ENCODE results near the gene SAE1.

Gene SAE1

DNA sequence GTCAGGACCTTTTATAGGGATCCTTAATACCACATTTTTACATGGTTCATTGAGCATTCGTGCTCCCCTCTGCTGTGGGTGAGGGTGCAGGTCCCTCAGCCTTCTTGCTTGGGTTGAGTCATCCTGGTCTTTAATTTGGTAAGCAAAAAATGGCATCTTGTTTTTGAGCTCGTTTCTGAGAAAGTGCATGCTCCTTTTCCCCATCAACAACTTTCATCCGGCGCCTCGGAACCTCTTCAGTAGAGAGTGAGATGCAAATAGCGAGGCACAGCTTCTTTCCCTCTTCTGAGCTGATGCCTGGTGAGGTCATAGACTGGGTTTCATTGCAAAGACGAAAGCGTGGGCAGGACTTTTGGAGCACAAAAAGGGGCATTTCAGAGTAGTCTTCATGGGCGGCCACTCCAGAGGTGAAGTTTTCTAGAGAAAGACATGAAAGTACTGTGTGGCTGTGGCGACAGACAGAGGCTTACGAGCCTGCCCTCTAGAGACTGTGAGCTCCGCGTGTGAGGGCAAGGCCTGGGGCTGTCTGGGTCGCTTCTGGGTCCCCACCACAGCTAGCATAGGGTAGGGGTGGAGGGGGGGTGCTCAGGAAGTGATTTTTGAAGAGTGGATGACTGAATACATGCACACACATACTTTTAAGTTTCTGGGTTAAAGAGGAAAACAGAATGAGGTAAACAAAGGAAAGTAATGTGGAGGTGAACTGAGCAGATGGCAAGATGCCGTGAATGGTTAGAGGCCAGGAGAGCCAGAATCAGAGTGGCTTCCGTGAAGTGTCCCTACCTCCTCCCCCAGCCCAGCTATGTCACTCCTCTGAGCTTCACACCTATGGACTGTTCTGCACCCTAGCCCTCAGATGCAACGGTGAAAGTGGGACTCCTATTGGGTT lies 56.1 kb downstream of the SAE1 start:
- Histone ChIP-seq H2BK15ac (ENCODE audit: low read depth, poor library complexity, severe bottlenecking) (no peak overlapping the region), H3K18ac (ENCODE audit: low read depth in 1 of 2, low read length in 2 of 2) (no peak overlapping the region), H2BK12ac (ENCODE audit: low read length in 2 of 2) (no peak overlapping the region), H2AFZ (ENCODE audit: low read depth, low read length) (no peak overlapping the region), H2BK120ac (ENCODE audit: low read depth, low read length) (no peak overlapping the region), H3K4ac (ENCODE audit: low read depth in 1 of 2, low read length in 2 of 2) (no peak overlapping the region), H3K27me3 (ENCODE audit: control insufficient read depth in 1 of 2, insufficient read depth in 1 of 2, low read length in 2 of 2) (no peaks in the 10 kb centered on the region), H3K14ac (ENCODE audit: low read length in 2 of 2) (no peak overlapping the region), H2AK5ac (ENCODE audit: low read length, severe bottlenecking) (no peak overlapping the region), H3K27ac (ENCODE audit: low read length, poor library complexity, severe bottlenecking) (no peak overlapping the region), H3K4me1 (ENCODE audit: control insufficient read depth, insufficient read depth, low read depth, low read length) (peaks cover 29% of the 10 kb centered on the region), H3K9me3 (ENCODE audit: control insufficient read depth, low read length) (no peaks in the 10 kb centered on the region), H4K8ac (ENCODE audit: low read length) (no peak overlapping the region), H3K4me2 (ENCODE audit: low read length, poor library complexity, severe bottlenecking) (no peak overlapping the region), H2BK5ac (ENCODE audit: low read depth, low read length, poor library complexity, severe bottlenecking) (no peak overlapping the region), H4K91ac (ENCODE audit: low read length) (no peak overlapping the region), H3K23ac (ENCODE audit: low read length in 2 of 2) (no peak overlapping the region), H3K9ac (ENCODE audit: low read length) (no peak overlapping the region), H3K36me3 (ENCODE audit: control insufficient read depth in 1 of 2, insufficient read depth in 2 of 2, low read depth in 1 of 2, low read length in 2 of 2) (peaks cover 17 to 56% of the 10 kb centered on the region in 2 experiments), H3K79me1 (replicated peaks; ENCODE audit: low read length, poor library complexity, severe bottlenecking) (peaks cover 33% of the 10 kb centered on the region), H3K4me3 (ENCODE audit: insufficient read depth in 1 of 2, low read depth in 1 of 2, low read length in 2 of 2) (no peak overlapping the region)
- DNase-seq: no peak
- 95% methylated on average over 17 of the region's 17 CpGs for WGBS

DNA sequence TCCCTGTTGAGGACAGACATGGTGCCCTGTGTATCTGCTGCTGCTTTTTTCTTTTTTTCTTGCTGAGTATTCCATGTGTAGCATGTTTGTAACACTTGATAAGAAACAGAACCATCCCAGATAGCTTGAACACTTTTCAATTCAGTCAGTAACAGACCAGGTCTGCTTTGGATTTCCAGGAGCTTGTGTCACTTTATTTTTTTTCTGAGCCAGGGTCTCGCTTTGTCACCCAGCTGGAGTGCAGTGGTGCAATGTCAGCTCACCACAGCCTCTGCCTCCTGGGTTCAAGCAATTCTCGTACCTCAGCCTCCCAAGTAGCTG lies 56.7 kb downstream of the SAE1 start:
- Histone ChIP-seq H3K79me1 (replicated peaks; ENCODE audit: low read length, poor library complexity, severe bottlenecking) (peaks cover 30% of the 10 kb centered on the region), H3K23ac (ENCODE audit: low read length in 2 of 2) (no peak overlapping the region), H4K8ac (ENCODE audit: low read length) (no peak overlapping the region), H2AK5ac (ENCODE audit: low read length, severe bottlenecking) (no peak overlapping the region), H3K4me1 (ENCODE audit: control insufficient read depth, insufficient read depth, low read depth, low read length) (peaks cover 29% of the 10 kb centered on the region), H2BK120ac (ENCODE audit: low read depth, low read length) (no peak overlapping the region), H3K4me2 (ENCODE audit: low read length, poor library complexity, severe bottlenecking) (no peak overlapping the region), H3K4ac (ENCODE audit: low read depth in 1 of 2, low read length in 2 of 2) (no peak overlapping the region), H3K14ac (ENCODE audit: low read length in 2 of 2) (no peak overlapping the region), H2BK5ac (ENCODE audit: low read depth, low read length, poor library complexity, severe bottlenecking) (no peak overlapping the region), H2BK15ac (ENCODE audit: low read depth, poor library complexity, severe bottlenecking) (no peak overlapping the region), H3K27me3 (ENCODE audit: control insufficient read depth in 1 of 2, insufficient read depth in 1 of 2, low read length in 2 of 2) (no peaks in the 10 kb centered on the region), H3K36me3 (ENCODE audit: control insufficient read depth in 1 of 2, insufficient read depth in 2 of 2, low read depth in 1 of 2, low read length in 2 of 2) (peaks cover 17 to 51% of the 10 kb centered on the region in 2 experiments), H3K9ac (ENCODE audit: low read length) (no peak overlapping the region), H3K4me3 (ENCODE audit: insufficient read depth in 1 of 2, low read depth in 1 of 2, low read length in 2 of 2) (no peak overlapping the region), H2AFZ (ENCODE audit: low read depth, low read length) (no peak overlapping the region), H3K9me3 (ENCODE audit: control insufficient read depth, low read length) (no peaks in the 10 kb centered on the region), H2BK12ac (ENCODE audit: low read length in 2 of 2) (no peak overlapping the region), H3K27ac (ENCODE audit: low read length, poor library complexity, severe bottlenecking) (no peak overlapping the region), H3K18ac (ENCODE audit: low read depth in 1 of 2, low read length in 2 of 2) (no peak overlapping the region), H4K91ac (ENCODE audit: low read length) (no peak overlapping the region)
- WGBS: 97% methylated on average over 2 of the region's 2 CpGs
- DNase-seq: no peak

DNA sequence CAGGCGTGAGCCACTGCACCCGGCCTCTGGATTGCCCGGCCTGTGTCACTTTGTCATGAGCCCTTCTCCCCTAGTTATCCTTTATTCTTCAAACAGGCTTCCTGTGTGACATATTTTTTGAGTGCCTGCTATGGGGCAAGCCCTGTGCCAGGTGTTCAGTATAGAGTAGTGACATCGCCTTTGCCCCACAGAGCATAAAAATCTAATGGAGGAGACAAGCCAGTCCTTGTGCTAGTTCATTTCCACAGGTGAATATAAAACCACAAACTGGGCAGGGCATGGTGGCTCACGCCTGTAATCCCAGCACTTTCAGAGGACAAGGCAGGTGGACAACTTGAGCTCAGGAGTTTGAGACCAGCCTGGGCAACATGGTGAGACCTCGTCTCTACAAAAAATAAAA lies 57.2 kb downstream of the SAE1 start:
- H3K23ac ChIP-seq (ENCODE audit: low read length in 2 of 2): no peak overlapping the region
- H2BK5ac ChIP-seq (ENCODE audit: low read depth, low read length, poor library complexity, severe bottlenecking): no peak overlapping the region
- DNase-seq: no peak
- H3K4me1 ChIP-seq (ENCODE audit: control insufficient read depth, insufficient read depth, low read depth, low read length): peaks cover 25% of the 10 kb centered on the region
- H3K4me2 ChIP-seq (ENCODE audit: low read length, poor library complexity, severe bottlenecking): no peak overlapping the region
- no peak overlapping the region for H3K4me3 ChIP-seq (ENCODE audit: insufficient read depth in 1 of 2, low read depth in 1 of 2, low read length in 2 of 2)
- no peak overlapping the region for H3K14ac ChIP-seq (ENCODE audit: low read length in 2 of 2)
- H2BK120ac ChIP-seq (ENCODE audit: low read depth, low read length): no peak overlapping the region
- H2AK5ac ChIP-seq (ENCODE audit: low read length, severe bottlenecking): no peak overlapping the region
- H3K9me3 ChIP-seq (ENCODE audit: control insufficient read depth, low read length): no peaks in the 10 kb centered on the region
- 100% methylated on average over 3 of the region's 6 CpGs for WGBS
- H3K18ac ChIP-seq (ENCODE audit: low read depth in 1 of 2, low read length in 2 of 2): no peak overlapping the region
- H4K8ac ChIP-seq (ENCODE audit: low read length): no peak overlapping the region
- no peak overlapping the region for H3K4ac ChIP-seq (ENCODE audit: low read depth in 1 of 2, low read length in 2 of 2)
- H2BK15ac ChIP-seq (ENCODE audit: low read depth, poor library complexity, severe bottlenecking): no peak overlapping the region
- no peak overlapping the region for H4K91ac ChIP-seq (ENCODE audit: low read length)
- H2BK12ac ChIP-seq (ENCODE audit: low read length in 2 of 2): no peak overlapping the region
- no peak overlapping the region for H3K9ac ChIP-seq (ENCODE audit: low read length)
- H3K27ac ChIP-seq (ENCODE audit: low read length, poor library complexity, severe bottlenecking): no peak overlapping the region
- peaks cover 12 to 46% of the 10 kb centered on the region in 2 experiments for H3K36me3 ChIP-seq (ENCODE audit: control insufficient read depth in 1 of 2, insufficient read depth in 2 of 2, low read depth in 1 of 2, low read length in 2 of 2)
- no peak overlapping the region for H2AFZ ChIP-seq (ENCODE audit: low read depth, low read length)
- peaks cover 27% of the 10 kb centered on the region for H3K79me1 ChIP-seq (replicated peaks; ENCODE audit: low read length, poor library complexity, severe bottlenecking)
- no peaks in the 10 kb centered on the region for H3K27me3 ChIP-seq (ENCODE audit: control insufficient read depth in 1 of 2, insufficient read depth in 1 of 2, low read length in 2 of 2)

DNA sequence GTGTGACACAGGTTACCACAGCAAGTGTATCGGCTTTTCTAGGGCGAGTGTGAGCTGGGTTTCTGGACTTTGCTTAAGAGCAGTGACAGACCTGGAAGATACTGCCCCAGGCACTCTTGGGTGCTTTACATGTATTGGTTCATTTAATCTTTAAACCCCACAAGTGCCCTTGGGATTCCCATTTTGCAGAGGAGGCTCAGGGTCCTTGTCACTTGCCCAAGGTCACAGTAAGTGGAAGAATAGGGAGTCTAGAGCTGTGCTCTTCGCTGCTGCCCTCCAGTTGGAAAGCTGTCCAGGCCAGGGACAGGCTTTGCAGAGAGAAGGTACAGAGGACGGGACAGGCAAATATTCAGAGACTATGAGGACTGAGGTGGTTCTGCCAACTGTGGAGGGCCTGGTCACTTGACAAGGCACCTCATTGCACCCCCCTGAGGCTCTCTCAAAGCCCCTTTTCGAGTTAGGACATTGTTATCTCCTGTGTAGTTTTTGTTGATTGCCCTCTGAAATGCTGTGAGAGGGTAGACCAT lies 57.9 kb downstream of the SAE1 start:
- Histone ChIP-seq H3K27ac (ENCODE audit: low read length, poor library complexity, severe bottlenecking) (no peak overlapping the region), H3K79me1 (replicated peaks; ENCODE audit: low read length, poor library complexity, severe bottlenecking) (peaks cover 24% of the 10 kb centered on the region), H2BK5ac (ENCODE audit: low read depth, low read length, poor library complexity, severe bottlenecking) (no peak overlapping the region), H3K23ac (ENCODE audit: low read length in 2 of 2) (no peak overlapping the region), H3K27me3 (ENCODE audit: control insufficient read depth in 1 of 2, insufficient read depth in 1 of 2, low read length in 2 of 2) (no peaks in the 10 kb centered on the region), H2AFZ (ENCODE audit: low read depth, low read length) (no peak overlapping the region), H4K91ac (ENCODE audit: low read length) (no peak overlapping the region), H2BK15ac (ENCODE audit: low read depth, poor library complexity, severe bottlenecking) (no peak overlapping the region), H3K4me1 (ENCODE audit: control insufficient read depth, insufficient read depth, low read depth, low read length) (peaks cover 24% of the 10 kb centered on the region), H3K9me3 (ENCODE audit: control insufficient read depth, low read length) (no peaks in the 10 kb centered on the region), H3K14ac (ENCODE audit: low read length in 2 of 2) (peak overlapping the region in 1 of 2 experiments; percentile 7), H3K9ac (ENCODE audit: low read length) (no peak overlapping the region), H3K4me2 (ENCODE audit: low read length, poor library complexity, severe bottlenecking) (no peak overlapping the region), H2BK12ac (ENCODE audit: low read length in 2 of 2) (peak overlapping the region in 1 of 2 experiments; percentile 80), H3K4me3 (ENCODE audit: insufficient read depth in 1 of 2, low read depth in 1 of 2, low read length in 2 of 2) (no peak overlapping the region), H3K18ac (ENCODE audit: low read depth in 1 of 2, low read length in 2 of 2) (no peak overlapping the region), H2BK120ac (ENCODE audit: low read depth, low read length) (no peak overlapping the region), H2AK5ac (ENCODE audit: low read length, severe bottlenecking) (peak overlapping the region; percentile 55), H3K36me3 (ENCODE audit: control insufficient read depth in 1 of 2, insufficient read depth in 2 of 2, low read depth in 1 of 2, low read length in 2 of 2) (peaks cover 5 to 40% of the 10 kb centered on the region in 2 experiments), H3K4ac (ENCODE audit: low read depth in 1 of 2, low read length in 2 of 2) (no peak overlapping the region), H4K8ac (ENCODE audit: low read length) (no peak overlapping the region)
- WGBS: 94% methylated on average over 5 of the region's 5 CpGs
- DNase-seq: no peak
